Raji (cell line): ENCODE measurements around the gene WNT7A.

Experiments
- POLR2A ChIP-seq: IDR thresholded peaks from 2 replicates; pipeline ENCODE4 v1.6.1; 2011; ENCODE audit warnings: low read depth, low read length, control low read depth; ENCODE audit not compliant: insufficient read depth

WNT7A gene

DNA sequence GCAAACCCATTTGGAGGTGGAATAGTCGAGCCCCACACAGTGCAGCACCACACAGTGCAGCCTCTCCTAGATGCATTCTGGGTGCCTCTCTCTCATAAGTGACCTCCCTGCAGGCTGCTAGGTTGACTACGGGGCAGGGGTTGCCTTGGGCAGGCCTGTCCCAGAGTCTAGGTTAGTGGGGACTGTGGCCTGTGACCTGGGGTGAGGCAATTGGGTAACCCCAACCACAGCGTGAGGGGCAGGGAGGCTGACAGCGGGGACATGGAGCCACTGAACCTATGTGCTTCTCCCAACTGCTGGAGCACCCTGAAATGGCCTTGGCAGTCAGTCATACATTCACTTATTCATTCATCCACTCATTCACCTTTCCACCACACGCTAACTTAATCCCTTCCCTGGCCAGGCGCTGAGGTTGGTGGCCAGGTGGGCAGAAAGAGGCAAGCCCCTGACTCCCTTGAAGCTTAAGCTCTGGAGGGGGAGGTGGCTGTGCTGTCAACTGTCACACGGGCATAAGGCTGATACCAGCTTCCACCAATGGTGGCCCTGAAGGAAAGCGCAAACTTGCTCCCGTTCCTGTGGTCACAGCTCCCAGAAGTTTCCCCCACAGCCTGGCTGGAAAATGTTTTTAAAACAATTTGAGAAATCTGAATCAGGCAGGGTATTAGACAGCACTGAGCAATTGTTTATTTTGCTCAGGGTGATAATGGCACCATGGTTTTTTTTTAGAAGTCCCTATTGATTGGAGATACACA lies 46.2 kb downstream of the WNT7A start:
- TF ChIP-seq POLR2A = no peak

DNA sequence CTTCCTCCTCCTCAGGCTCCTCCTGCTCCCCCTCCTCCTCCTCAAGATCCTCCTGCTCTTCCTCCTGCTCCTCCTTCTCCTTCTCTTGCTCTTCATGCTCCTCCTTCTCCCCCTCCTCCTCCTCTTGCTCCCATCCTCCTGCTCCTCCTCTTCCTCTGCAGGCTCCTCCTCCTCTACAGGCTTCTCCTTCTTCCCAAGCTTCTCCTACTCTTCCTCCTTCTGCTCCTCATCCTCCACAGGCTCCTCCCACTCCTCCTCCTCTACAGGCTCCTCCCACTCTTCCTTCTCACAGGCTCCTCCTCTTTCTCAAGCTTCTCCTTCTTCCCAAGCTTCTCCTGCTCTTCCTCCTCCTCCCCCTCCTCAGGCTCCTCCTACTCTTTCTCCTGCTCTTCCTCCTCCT lies 47.7 kb downstream of the WNT7A start:
- TF ChIP-seq POLR2A = no peak

DNA sequence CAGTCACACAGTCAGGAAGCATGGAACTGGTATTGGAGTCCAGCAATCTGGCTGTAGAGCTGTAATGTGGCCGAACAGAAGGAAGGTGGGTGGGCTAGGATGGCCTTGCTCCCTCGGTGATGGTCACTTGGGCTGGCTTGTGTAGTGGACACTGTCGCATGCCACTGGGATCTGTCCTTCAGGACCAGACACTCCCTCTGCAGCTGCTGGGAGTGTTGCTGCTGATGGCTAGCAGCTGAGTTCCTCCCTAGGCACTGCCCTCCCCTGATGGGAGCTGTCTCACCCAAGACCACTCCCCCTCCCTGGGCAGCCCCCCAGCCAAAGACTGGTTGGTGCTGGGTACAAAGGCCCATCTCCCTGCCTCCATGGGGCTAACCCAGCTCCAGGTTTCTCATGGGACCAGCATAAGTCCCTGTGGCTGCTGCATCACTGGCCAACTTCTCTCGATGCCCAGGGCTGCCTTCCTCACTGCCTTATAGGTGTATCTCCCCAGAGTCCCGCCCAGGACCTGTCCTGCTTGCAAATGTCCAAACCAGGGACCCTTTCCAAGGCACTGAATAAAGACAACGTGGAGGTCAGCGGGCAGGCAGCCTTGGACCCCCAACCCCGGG lies 48.4 kb downstream of the WNT7A start:
- TF ChIP-seq POLR2A = no peak

DNA sequence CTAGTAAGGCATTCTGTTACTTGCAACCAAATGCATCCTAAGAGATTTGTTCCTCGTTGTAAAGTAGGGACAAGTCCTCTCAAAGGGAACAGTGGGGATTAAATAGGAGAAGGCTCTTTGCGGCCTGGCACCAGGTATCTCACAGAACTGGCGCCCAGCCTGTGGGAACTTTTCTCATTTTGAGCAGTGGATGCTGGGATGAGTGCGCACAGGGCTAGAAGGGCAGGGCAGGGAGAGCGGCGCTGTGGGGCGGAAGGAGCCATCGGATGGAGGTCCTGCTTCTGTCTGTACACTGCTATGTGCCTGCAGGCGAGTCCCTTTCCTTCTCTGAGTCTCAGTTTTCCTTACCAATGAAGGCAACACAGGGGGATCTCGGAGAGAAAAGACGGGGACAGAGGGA lies 50.6 kb downstream of the WNT7A start:
- TF ChIP-seq POLR2A = no peak

DNA sequence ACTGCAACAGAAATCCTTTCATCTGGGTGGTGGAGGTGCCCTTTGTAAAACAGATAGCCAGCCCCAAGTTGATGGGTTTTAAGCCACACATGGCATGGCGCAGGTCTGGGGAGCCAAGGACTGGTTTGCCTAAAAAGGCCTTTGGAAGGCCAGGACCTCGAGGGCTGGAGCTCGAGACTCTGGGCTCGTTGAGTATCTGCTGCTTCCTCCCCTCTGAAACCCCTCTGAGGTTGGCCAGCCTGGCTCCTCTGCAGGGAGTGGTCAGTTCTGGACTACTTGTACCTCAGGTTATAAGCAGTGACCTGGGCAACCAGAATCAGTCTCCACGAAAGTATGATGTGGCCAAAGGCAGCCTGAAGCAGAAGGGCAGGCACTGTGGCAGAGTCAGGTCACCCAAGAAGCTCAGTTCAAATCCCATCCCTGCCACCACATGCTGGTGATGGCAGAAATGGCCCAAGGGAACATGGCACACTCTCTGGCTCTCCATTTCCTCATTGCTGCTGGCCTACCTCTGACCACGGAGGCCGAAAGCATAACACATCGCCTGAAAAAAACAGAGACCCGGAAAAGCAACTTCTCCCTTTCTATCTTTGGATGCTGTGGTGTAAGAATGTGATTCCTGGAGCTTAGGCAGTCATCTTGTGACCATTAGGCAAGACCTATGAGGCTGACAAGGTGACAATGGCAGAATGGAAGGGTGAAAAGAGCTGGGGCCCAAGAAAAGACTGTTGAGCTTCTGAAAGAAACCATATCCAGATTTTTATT lies 51.2 kb downstream of the WNT7A start:
- TF ChIP-seq POLR2A = no peak

DNA sequence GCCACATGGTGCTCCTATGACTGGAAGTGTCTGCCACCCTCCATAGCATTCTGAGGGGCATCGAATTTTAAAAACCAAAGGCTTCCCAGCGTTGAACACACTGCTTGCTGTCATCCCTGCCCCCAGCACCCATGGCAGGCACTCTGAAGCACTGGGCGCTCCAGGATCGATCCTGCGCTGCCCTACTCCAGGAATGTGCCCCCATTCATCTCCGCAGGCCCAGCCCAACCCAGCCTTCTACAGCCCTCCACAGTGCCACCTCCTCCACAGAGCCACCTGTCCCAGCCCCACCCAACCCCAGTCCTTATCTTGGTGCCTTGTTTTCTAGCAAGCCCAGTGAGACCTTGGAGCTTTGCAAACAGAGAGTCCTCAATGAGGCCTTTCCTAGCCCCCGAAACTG lies 52.2 kb downstream of the WNT7A start:
- no peak for TF ChIP-seq POLR2A

DNA sequence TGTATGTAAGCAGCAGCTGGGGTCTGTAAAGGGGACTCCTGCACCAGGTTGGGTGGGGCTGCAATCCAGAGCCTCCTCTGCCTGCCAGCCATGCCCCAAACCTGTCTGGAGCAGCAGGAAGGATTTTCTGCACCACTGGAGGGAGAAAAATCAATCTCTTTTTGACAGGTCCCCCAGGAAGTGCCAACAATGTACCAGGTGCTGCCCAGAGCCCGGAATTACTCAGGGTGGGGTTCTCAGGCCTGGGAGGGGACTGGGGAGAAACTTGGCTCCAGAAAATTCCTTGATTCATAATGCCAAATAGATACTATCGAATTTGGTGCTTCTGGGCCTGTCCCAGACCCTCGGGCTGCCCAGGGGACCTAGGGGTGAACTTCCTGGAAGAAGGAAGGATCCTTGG lies 52.6 kb downstream of the WNT7A start:
- TF ChIP-seq POLR2A = no peak

DNA sequence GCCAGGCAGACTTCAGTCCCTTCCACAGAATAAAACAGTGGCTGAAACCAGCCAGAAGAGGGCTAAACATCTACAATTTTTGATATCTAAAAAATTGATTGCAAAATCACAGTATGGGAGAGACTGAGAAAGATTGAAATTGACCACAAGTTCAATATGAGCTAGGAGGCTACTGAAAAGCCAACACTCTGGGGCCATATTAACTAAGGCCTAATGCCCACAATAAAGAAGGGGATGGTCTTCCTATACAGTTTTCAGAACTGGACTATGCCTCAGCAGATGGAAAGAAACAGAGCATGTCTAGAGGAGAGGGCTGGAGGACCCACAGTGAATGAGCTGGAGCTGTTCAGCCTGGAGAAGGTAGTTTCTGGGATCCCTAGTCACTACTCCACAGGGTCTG lies 53.2 kb downstream of the WNT7A start:
- TF ChIP-seq POLR2A = no peak

DNA sequence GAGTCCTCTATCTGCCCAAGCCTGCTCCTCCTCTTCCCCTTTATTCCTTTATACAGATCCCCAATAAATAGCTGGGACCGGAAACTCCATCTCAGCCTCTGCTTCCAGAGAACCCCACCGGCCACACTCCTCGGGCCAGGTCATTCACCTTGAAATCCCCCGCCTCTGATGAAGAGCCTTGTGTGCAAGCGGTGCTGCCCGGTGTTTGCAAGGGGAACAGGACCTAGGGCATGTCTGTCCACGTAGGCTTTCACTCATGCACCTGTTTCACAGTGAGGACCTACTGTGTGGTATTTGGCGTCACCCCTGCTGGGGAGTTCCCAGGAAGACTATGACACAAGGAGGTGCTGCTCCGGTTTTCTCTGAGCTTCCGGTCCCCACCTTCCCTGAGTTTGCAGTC lies 54.0 kb downstream of the WNT7A start:
- no peak for TF ChIP-seq POLR2A

DNA sequence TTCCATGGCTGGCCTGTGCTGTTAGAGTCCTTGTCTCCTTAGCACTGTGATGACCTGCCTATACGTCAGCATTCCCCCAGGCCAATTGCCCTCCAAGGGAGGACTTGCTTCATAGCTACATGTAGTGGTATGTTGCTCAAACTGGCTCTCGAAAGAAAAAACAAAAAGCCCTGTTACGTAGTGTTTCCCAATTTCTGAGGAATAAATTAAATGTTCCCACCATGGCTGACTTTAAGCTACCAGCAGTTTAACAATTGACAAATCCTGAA lies 54.6 kb downstream of the WNT7A start:
- TF ChIP-seq POLR2A = no peak

DNA sequence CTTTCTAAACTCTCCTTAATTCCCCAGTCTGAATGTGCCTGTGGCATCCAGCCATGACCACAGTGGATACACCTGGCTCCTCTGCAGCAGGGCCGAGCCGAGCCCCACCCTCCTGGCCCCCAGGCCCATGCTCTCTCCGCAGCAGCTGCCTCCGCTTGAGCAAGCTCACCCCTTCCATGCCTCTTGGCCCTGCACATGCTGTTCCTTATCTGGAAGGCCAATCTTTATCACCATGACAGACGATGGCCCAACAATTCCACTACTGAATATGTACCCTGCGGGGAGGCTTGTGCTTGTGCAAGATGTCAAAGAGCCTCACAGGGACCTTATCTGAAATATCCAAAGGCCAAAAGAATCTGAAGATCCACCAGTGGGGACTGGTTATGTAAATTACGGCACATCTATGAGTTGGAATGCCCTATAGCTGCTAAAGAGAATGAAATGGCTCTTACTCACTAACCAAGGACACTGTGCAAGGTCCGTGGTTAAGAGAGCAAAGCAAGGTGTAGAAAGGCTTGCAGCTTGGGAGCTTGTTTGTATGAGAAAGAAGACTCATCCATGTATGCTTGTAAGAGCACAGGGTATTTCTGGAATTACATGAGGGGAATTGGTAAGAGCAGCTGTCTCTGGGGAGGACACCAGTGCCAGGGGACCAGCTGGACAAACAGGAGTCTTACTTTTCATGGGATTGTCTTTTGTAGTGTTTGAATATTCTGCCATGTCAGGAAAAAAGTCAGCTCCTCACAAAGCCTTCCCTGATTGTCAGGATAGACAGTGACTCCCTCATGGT lies 55.2 kb downstream of the WNT7A start:
- TF ChIP-seq POLR2A = no peak

DNA sequence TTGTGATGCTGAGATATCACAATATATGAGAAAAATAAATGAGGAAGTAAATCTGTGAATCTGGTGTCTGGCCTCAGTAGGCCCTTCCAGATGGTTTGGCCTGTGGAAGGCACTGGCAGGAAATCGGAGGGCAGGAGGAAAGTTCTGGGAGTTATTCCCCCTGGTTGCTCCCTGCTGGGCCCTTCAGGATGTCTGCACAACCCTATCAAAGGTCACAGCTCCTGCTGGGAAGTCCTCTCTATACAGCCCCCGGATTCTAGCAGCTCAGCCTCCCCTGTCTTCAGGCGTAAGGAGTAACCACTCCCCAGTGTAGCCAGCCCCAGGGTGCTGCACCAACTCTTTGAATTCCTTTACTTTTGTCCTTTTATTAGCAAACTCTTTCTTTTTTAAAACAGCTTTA lies 56.2 kb downstream of the WNT7A start:
- TF ChIP-seq POLR2A = no peak

DNA sequence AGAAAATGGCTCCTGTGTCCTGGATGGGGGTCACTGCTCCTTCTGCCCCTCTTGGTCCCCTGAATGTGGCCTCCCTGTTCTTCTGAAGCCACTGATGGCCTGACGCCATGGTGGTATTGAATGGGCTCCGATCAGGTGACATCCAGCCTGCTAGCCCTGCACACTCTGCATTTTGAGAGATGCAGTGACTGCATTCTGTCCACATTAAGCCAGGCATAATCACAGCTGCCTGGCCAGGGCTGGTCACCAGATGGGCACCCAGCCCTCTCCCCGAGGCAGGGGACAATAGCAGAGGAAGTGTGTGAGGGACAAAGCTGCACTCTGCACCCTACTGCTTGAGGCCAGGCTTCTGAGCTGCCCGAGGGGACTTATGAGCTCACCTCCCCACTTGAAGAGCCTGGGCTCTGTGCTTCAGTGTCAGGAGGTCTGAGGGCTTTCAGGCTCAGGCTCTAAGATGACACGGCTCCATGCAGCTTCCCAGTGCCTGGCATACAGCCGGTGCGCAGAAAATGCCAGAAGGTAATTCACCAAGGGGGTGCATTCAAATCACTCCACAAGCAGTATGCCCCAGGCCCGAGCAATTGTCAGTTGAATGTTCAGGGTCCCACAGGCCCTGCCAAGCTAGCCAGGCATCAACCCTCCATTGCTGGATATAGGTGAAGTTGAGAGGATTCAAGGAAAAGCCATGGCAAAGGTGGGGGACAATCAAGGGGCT lies 56.8 kb downstream of the WNT7A start:
- no peak for TF ChIP-seq POLR2A

DNA sequence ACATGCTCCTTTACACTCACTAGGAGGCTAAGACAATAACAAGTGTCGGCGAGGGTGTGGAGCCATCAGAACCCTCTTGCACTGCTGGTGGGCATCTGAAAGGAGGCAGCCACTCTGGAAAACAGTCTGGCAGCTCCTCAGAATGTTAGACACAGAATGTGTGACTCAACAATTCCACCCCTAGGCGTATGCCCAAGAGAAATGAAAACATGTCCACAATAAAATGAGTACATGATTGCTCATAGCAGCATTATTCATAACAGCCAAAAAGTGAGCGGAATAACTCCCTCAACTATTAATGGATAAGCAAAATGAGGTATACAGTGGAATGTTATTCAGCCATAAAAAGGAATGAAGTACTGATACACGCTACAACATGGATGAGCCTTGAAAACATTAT lies 57.8 kb downstream of the WNT7A start:
- TF ChIP-seq POLR2A = no peak

DNA sequence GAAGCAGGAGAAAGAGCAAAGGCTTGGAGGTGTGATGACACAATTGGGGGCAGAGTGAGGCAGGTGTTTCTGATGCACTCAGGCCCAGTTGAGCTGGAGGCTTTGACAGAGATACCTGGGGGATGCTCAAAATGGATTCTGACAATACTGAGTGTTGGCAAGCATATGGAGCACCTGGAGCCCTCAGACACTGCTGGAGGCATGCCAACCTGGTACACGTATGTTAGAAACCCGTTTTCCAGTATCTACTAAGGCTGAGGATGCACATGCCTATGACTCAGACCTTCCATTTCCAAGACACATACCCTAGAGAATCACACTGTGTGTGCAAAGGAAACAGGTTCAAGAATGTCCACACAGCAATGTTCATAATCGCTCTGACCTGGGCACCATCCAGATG lies 58.7 kb downstream of the WNT7A start:
- TF ChIP-seq POLR2A = no peak
